WTC11 (cell line): ENCODE results near the gene CLEC4M. TPM values are rescaled to one million over a fixed set of nuclear protein-coding genes. Genes with fewer than 3 reads are reported as not detected.

ENCODE experiments used
- ATAC-seq: fragments of 200-7000 bp; cut with Tn5 transposase; 2 replicates; pipeline ENCODE4 v1.10.0; 2021; ENCODE audit warnings: mild to moderate bottlenecking, moderate library complexity
- CTCF ChIA-PET: fragments of 300-600 bp; sonication (Branson Sonifier 250); formaldehyde crosslinking; loops from one replicate; lab custom pipeline; 2021; ENCODE audit warnings: antibody characterized with exemption; lab: Charles Lee
- POLR2A ChIA-PET: fragments of 350-600 bp; sonication (Branson Sonifier 250); formaldehyde crosslinking; loops from one replicate; lab custom pipeline; 2021; ENCODE audit warnings: antibody characterized with exemption; lab: Charles Lee
- DNase-seq: peaks from one replicate; pipeline ENCODE4 v3.0.0; 2021; ENCODE audit warnings: low spot score
- H3K27ac Mint-ChIP-seq: 2 replicates; pipeline ENCODE4 v1.8.0; 2021; ENCODE audit warnings: mixed read lengths
- H3K27me3 Mint-ChIP-seq: 2 replicates; pipeline ENCODE4 v1.8.0; 2021; ENCODE audit warnings: low read depth, mild to moderate bottlenecking, moderate library complexity, mixed read lengths
- H3K36me3 Mint-ChIP-seq: 2 replicates; pipeline ENCODE4 v1.8.0; 2021; ENCODE audit warnings: mixed read lengths
- H3K4me1 Mint-ChIP-seq: 2 replicates; pipeline ENCODE4 v1.8.0; 2022; ENCODE audit warnings: mixed read lengths
- H3K4me3 Mint-ChIP-seq: 2 replicates; pipeline ENCODE4 v1.8.0; 2021; ENCODE audit warnings: mild to moderate bottlenecking, moderate library complexity, mixed read lengths
- H3K9me3 Mint-ChIP-seq: 2 replicates; pipeline ENCODE4 v1.8.0; 2021; ENCODE audit warnings: mixed read lengths
- ATF1 ChIP-seq: sonication (generic); formaldehyde crosslinking; IDR thresholded peaks from 2 replicates; pipeline ENCODE4 v1.8.1; 2023; ENCODE audit warnings: mild to moderate bottlenecking, moderate library complexity, missing genetic modification reagents
- CBFB ChIP-seq: sonication (generic); formaldehyde crosslinking; IDR thresholded peaks from 2 replicates; pipeline ENCODE4 v1.8.1; 2022; ENCODE audit warnings: mild to moderate bottlenecking, low read depth, missing genetic modification reagents
- IRF2 ChIP-seq: sonication (generic); formaldehyde crosslinking; IDR thresholded peaks from 2 replicates; pipeline ENCODE4 v1.8.0; 2022; ENCODE audit warnings: low read depth, missing genetic modification reagents, borderline replicate concordance
- JAZF1 ChIP-seq: fragments of 250-450 bp; sonication (Bioruptor Pico); IDR thresholded peaks from 2 replicates; pipeline ENCODE4 v1.9.0; 2021; ENCODE audit warnings: moderate library complexity, mild to moderate bottlenecking, inconsistent platforms
- NFE2L1 ChIP-seq: sonication (generic); formaldehyde crosslinking; IDR thresholded peaks from 2 replicates; pipeline ENCODE4 v1.8.1; 2023; ENCODE audit warnings: missing genetic modification reagents
- SOX15 ChIP-seq: fragments of 250-450 bp; sonication (Bioruptor Pico); IDR thresholded peaks from 2 replicates; pipeline ENCODE4 v1.9.0; 2021; ENCODE audit warnings: mild to moderate bottlenecking
- TEAD1 ChIP-seq: sonication (generic); formaldehyde crosslinking; IDR thresholded peaks from 2 replicates; pipeline ENCODE4 v1.8.0; 2022; ENCODE audit warnings: mild to moderate bottlenecking, missing genetic modification reagents
- ZNF219 ChIP-seq: sonication (generic); formaldehyde crosslinking; IDR thresholded peaks from 2 replicates; pipeline ENCODE4 v1.8.0; 2023; ENCODE audit warnings: missing genetic modification reagents, mild to moderate bottlenecking, borderline replicate concordance
- ZNF263 ChIP-seq: sonication (generic); formaldehyde crosslinking; IDR thresholded peaks from 2 replicates; pipeline ENCODE4 v1.8.1; 2022; ENCODE audit warnings: low read depth, mild to moderate bottlenecking, moderate library complexity, missing genetic modification reagents
- ZNF317 ChIP-seq: sonication (generic); formaldehyde crosslinking; IDR thresholded peaks from 2 replicates; pipeline ENCODE4 v1.8.1; 2023; ENCODE audit warnings: low read depth, mild to moderate bottlenecking, moderate library complexity, missing genetic modification reagents, borderline replicate concordance
- total RNA-seq: library from RNA; stranded (reverse); gene quantifications from 3 replicates; pipeline ENCODE4 v1.2.3, GENCODE V29; 2021
- TF ChIP-seq, protein P1 (sequence below): fragments of 250-450 bp; sonication (Bioruptor Pico); IDR thresholded peaks from 2 replicates; pipeline ENCODE4 v1.9.0; 2021; ENCODE audit warnings: mild to moderate bottlenecking
- TF ChIP-seq, protein P2 (sequence below): fragments of 250-450 bp; sonication (Bioruptor Pico); IDR thresholded peaks from 2 replicates; pipeline ENCODE4 v1.9.0; 2021; ENCODE audit warnings: mild to moderate bottlenecking, borderline replicate concordance
- TF ChIP-seq, protein P3 (sequence below): sonication (generic); formaldehyde crosslinking; IDR thresholded peaks from 2 replicates; pipeline ENCODE4 v1.8.1; 2023; ENCODE audit warnings: mild to moderate bottlenecking, moderate library complexity, missing genetic modification reagents
- TF ChIP-seq, protein P4 (sequence below): fragments of 250-450 bp; sonication (Bioruptor Pico); IDR thresholded peaks from 2 replicates; pipeline ENCODE4 v2.1.2; 2022; ENCODE audit warnings: mild to moderate bottlenecking, moderate library complexity
- TF ChIP-seq, protein P5 (sequence below): sonication (generic); formaldehyde crosslinking; IDR thresholded peaks from 2 replicates; pipeline ENCODE4 v1.8.1; 2023; ENCODE audit warnings: mild to moderate bottlenecking, missing genetic modification reagents, borderline replicate concordance

CLEC4M gene
- total RNA-seq, 1 experiment from 2014 or later, result not detected

- H3K27ac Mint-ChIP-seq, result no peak overlapping the region
- ATAC-seq (no peak), DNase-seq (no peak)
- H3K27me3 Mint-ChIP-seq, result peaks cover 15% of the 10 kb centered on the region
- POLR2A ChIA-PET, result no interaction called here
- TF ChIP-seq ATF1 (CRISPR knock-in tag) (no peak), ZNF317 (CRISPR knock-in tag) (no peak)
- H3K36me3 Mint-ChIP-seq, result no peaks in the 10 kb centered on the region; the same call in 1 of the 2 replicates
- CTCF ChIA-PET, result interaction anchor here (1.4 kb wide), 2 partner anchors 57 to 175 kb away, joined by 4 read pairs; no protein-coding TSS in a partner anchor
- H3K4me1 Mint-ChIP-seq, result peaks cover 10% of the 10 kb centered on the region
- no peak overlapping the region for H3K4me3 Mint-ChIP-seq
- peaks cover 2% of the 10 kb centered on the region for H3K9me3 Mint-ChIP-seq
Measured at GRCh38 chr19:7742991-7743390, 20.1 kb upstream of the CLEC4M start.

DNA sequence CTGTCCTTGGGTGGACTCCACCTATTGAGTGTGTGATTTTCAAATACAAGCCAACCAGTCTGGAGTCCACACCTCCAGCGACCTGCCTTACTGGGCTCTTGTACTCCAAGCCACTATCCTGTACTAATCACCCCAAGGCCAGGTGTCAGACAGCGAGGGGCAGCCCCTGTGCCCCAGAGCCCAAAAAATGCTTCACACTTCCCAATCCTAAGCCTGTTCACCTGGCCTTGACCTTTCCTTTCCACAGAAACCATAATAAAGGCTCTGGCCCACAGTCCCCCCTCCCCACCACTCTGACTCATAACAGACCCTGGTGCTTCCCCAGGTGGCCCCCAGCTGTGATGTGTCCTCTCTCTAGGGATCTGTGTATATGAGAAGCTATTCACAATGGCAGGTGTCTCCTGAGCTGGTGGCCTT, 19.6 kb upstream of the CLEC4M start:
- H3K4me1 Mint-ChIP-seq, result peaks cover 14% of the 10 kb centered on the region
- H3K9me3 Mint-ChIP-seq, result peaks cover 7% of the 10 kb centered on the region
- H3K4me3 Mint-ChIP-seq, result no peak overlapping the region
- ChIA-PET CTCF (interaction anchor here (1.4 kb wide), 2 partner anchors 56 to 175 kb away, joined by 4 read pairs; no protein-coding TSS in a partner anchor), POLR2A (no interaction called here)
- H3K27me3 Mint-ChIP-seq, result peaks cover 13% of the 10 kb centered on the region
- no peak for ATAC-seq
- no peak for TF ChIP-seq NFE2L1
- TF ChIP-seq JAZF1, result no peak
- no peak for TF ChIP-seq ZNF219
- TF ChIP-seq TEAD1 (CRISPR knock-in tag), result no peak
- TF ChIP-seq ZNF263 (CRISPR knock-in tag), result no peak
- TF ChIP-seq, protein P1, sequence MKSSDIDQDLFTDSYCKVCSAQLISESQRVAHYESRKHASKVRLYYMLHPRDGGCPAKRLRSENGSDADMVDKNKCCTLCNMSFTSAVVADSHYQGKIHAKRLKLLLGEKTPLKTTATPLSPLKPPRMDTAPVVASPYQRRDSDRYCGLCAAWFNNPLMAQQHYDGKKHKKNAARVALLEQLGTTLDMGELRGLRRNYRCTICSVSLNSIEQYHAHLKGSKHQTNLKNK (CRISPR knock-in tag), result no peak
- TF ChIP-seq, protein P2, sequence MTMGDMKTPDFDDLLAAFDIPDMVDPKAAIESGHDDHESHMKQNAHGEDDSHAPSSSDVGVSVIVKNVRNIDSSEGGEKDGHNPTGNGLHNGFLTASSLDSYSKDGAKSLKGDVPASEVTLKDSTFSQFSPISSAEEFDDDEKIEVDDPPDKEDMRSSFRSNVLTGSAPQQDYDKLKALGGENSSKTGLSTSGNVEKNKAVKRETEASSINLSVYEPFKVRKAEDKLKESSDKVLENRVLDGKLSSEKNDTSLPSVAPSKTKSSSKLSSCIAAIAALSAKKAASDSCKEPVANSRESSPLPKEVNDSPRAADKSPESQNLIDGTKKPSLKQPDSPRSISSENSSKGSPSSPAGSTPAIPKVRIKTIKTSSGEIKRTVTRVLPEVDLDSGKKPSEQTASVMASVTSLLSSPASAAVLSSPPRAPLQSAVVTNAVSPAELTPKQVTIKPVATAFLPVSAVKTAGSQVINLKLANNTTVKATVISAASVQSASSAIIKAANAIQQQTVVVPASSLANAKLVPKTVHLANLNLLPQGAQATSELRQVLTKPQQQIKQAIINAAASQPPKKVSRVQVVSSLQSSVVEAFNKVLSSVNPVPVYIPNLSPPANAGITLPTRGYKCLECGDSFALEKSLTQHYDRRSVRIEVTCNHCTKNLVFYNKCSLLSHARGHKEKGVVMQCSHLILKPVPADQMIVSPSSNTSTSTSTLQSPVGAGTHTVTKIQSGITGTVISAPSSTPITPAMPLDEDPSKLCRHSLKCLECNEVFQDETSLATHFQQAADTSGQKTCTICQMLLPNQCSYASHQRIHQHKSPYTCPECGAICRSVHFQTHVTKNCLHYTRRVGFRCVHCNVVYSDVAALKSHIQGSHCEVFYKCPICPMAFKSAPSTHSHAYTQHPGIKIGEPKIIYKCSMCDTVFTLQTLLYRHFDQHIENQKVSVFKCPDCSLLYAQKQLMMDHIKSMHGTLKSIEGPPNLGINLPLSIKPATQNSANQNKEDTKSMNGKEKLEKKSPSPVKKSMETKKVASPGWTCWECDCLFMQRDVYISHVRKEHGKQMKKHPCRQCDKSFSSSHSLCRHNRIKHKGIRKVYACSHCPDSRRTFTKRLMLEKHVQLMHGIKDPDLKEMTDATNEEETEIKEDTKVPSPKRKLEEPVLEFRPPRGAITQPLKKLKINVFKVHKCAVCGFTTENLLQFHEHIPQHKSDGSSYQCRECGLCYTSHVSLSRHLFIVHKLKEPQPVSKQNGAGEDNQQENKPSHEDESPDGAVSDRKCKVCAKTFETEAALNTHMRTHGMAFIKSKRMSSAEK (CRISPR knock-in tag), result no peak
- TF ChIP-seq, protein P3, sequence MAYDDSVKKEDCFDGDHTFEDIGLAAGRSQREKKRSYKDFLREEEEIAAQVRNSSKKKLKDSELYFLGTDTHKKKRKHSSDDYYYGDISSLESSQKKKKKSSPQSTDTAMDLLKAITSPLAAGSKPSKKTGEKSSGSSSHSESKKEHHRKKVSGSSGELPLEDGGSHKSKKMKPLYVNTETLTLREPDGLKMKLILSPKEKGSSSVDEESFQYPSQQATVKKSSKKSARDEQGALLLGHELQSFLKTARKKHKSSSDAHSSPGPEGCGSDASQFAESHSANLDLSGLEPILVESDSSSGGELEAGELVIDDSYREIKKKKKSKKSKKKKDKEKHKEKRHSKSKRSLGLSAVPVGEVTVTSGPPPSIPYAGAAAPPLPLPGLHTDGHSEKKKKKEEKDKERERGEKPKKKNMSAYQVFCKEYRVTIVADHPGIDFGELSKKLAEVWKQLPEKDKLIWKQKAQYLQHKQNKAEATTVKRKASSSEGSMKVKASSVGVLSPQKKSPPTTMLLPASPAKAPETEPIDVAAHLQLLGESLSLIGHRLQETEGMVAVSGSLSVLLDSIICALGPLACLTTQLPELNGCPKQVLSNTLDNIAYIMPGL (CRISPR knock-in tag), result no peak
- TF ChIP-seq CBFB (CRISPR knock-in tag), result no peak
- TF ChIP-seq, protein P4, sequence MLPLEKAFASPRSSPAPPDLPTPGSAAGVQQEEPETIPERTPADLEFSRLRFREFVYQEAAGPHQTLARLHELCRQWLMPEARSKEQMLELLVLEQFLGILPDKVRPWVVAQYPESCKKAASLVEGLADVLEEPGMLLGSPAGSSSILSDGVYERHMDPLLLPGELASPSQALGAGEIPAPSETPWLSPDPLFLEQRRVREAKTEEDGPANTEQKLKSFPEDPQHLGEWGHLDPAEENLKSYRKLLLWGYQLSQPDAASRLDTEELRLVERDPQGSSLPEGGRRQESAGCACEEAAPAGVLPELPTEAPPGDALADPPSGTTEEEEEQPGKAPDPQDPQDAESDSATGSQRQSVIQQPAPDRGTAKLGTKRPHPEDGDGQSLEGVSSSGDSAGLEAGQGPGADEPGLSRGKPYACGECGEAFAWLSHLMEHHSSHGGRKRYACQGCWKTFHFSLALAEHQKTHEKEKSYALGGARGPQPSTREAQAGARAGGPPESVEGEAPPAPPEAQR (CRISPR knock-in tag), result no peak
- TF ChIP-seq, protein P5, sequence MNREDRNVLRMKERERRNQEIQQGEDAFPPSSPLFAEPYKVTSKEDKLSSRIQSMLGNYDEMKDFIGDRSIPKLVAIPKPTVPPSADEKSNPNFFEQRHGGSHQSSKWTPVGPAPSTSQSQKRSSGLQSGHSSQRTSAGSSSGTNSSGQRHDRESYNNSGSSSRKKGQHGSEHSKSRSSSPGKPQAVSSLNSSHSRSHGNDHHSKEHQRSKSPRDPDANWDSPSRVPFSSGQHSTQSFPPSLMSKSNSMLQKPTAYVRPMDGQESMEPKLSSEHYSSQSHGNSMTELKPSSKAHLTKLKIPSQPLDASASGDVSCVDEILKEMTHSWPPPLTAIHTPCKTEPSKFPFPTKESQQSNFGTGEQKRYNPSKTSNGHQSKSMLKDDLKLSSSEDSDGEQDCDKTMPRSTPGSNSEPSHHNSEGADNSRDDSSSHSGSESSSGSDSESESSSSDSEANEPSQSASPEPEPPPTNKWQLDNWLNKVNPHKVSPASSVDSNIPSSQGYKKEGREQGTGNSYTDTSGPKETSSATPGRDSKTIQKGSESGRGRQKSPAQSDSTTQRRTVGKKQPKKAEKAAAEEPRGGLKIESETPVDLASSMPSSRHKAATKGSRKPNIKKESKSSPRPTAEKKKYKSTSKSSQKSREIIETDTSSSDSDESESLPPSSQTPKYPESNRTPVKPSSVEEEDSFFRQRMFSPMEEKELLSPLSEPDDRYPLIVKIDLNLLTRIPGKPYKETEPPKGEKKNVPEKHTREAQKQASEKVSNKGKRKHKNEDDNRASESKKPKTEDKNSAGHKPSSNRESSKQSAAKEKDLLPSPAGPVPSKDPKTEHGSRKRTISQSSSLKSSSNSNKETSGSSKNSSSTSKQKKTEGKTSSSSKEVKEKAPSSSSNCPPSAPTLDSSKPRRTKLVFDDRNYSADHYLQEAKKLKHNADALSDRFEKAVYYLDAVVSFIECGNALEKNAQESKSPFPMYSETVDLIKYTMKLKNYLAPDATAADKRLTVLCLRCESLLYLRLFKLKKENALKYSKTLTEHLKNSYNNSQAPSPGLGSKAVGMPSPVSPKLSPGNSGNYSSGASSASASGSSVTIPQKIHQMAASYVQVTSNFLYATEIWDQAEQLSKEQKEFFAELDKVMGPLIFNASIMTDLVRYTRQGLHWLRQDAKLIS, result no peak
- no peak for TF ChIP-seq SOX15
- no peak for TF ChIP-seq IRF2 (CRISPR knock-in tag)
- no peak overlapping the region for H3K27ac Mint-ChIP-seq
- no peaks in the 10 kb centered on the region; the same call in 1 of the 2 replicates for H3K36me3 Mint-ChIP-seq
- DNase-seq, result no peak
